ENCODE results near the gene CDC16. TPM values are rescaled to one million over a fixed set of nuclear protein-coding genes. Genes with fewer than 3 reads are reported as not detected.

CDC16 gene
- total RNA-seq, 6 experiments from 2014 or later = 73.0 to 90.1 (median 82.3) TPM

- no peak for DNase-seq
- peak overlapping the region; percentile 1; the same call in 1 of the 2 replicates for H3K27ac Mint-ChIP-seq
- H3K4me1 Mint-ChIP-seq (ENCODE audit: low read depth) = peaks cover 10% of the 10 kb centered on the region
- no peak overlapping the region for H3K4me3 Mint-ChIP-seq
- no peaks in the 10 kb centered on the region for H3K36me3 Mint-ChIP-seq (ENCODE audit: low read depth)
- peaks cover 16% of the 10 kb centered on the region for H3K27me3 Mint-ChIP-seq (ENCODE audit: insufficient read depth)
- TF ChIP-seq, protein P1, sequence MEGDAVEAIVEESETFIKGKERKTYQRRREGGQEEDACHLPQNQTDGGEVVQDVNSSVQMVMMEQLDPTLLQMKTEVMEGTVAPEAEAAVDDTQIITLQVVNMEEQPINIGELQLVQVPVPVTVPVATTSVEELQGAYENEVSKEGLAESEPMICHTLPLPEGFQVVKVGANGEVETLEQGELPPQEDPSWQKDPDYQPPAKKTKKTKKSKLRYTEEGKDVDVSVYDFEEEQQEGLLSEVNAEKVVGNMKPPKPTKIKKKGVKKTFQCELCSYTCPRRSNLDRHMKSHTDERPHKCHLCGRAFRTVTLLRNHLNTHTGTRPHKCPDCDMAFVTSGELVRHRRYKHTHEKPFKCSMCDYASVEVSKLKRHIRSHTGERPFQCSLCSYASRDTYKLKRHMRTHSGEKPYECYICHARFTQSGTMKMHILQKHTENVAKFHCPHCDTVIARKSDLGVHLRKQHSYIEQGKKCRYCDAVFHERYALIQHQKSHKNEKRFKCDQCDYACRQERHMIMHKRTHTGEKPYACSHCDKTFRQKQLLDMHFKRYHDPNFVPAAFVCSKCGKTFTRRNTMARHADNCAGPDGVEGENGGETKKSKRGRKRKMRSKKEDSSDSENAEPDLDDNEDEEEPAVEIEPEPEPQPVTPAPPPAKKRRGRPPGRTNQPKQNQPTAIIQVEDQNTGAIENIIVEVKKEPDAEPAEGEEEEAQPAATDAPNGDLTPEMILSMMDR (IDR thresholded peaks at IDR 0.05) = no peak
- H3K9me3 Mint-ChIP-seq = peaks cover 14% of the 10 kb centered on the region
These were observed 23.1 kb upstream of the CDC16 start for GRCh38 chr13:114211446-114212157.

GRCh38 chr13:114212158-114212495 lies 22.6 kb upstream of the CDC16 start:
- Mint-ChIP-seq H3K4me3 (no peak overlapping the region), H3K27ac (peak overlapping the region; percentile 1; the same call in 1 of the 2 replicates), H3K4me1 (ENCODE audit: low read depth) (peaks cover 10% of the 10 kb centered on the region), H3K9me3 (peaks cover 10% of the 10 kb centered on the region), H3K27me3 (ENCODE audit: insufficient read depth) (peaks cover 16% of the 10 kb centered on the region), H3K36me3 (ENCODE audit: low read depth) (no peaks in the 10 kb centered on the region)
- DNase-seq = no peak
- TF ChIP-seq, protein P1 (IDR thresholded peaks at IDR 0.05) = no peak

DNA sequence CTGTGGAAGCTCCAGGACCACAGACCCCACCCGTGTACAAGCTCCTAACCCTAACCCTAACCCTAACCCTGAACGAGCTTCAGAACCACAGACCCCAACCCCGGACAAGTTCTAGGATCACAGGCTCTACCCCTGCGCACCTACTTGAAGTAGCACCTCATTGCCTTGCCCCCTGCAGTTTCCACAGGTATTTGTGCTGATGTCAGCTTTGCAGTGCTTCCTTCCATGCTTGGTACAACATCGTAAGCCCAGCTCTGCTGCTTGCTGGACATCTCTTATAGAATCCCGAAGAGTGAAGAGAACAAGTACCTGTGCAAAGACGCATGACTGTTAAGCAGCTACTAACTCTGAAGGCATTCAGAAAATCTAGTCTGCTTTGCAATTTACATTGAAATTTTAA lies 20.7 kb upstream of the CDC16 start:
- Mint-ChIP-seq H3K4me1 (ENCODE audit: low read depth) (peaks cover 10% of the 10 kb centered on the region), H3K27ac (no peak overlapping the region), H3K4me3 (no peak overlapping the region), H3K36me3 (ENCODE audit: low read depth) (no peaks in the 10 kb centered on the region), H3K27me3 (ENCODE audit: insufficient read depth) (peaks cover 16% of the 10 kb centered on the region), H3K9me3 (no peaks in the 10 kb centered on the region; the same call in 1 of the 2 replicates)
- DNase-seq = no peak
- TF ChIP-seq, protein P1 (IDR thresholded peaks at IDR 0.05) = no peak

DNA sequence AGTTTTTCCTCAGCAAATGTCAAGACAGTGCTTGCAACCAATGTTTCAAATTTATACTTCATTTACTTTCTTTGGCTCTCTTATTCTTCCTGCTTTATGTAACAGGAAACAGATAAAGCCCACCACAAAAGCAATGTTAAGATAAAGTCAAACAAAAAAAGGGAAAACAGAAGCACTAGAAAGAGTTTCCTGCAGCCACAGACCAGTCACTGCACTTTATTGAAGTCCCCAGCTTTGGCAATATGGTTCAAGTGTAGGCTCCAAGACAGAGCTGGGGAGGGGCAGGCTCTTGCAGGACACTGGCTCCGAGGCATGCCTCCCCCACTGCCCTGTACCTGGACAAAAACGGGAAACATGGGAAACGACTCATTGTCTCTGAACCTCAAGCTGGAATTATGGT lies 15.3 kb upstream of the CDC16 start:
- Mint-ChIP-seq H3K4me3 (no peak overlapping the region), H3K27me3 (ENCODE audit: insufficient read depth) (peaks cover 6% of the 10 kb centered on the region), H3K36me3 (ENCODE audit: low read depth) (no peaks in the 10 kb centered on the region), H3K27ac (no peak overlapping the region), H3K4me1 (ENCODE audit: low read depth) (peaks cover 7% of the 10 kb centered on the region), H3K9me3 (no peaks in the 10 kb centered on the region; the same call in 1 of the 2 replicates)
- DNase-seq = no peak
- TF ChIP-seq, protein P1 (IDR thresholded peaks at IDR 0.05) = no peak

DNA sequence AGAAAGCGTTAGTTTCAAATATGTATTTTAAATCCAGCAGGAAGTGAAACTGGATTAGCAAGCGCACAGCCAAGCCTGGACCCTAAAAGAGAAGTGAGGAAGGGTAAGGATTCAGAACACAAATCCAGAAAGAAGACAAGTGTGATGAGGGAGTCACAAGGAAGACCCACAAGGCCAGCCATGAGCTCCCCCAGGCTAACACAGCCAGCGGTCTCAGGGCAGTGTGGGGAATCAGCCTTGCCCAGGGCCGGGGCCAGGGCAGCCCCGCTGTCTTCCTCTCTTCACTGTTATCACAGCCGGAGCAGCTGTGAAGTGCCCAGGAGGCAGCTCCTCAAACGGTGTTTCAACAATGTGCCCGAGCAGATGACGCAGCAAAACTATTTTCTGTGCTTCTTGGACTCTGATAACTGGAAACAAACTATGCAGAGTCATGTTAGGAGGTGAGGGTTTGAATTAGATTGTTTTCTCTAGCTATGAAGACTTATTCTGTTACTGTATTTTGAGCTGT lies 12.2 kb upstream of the CDC16 start:
- TF ChIP-seq, protein P1 (IDR thresholded peaks at IDR 0.05) = no peak
- peaks cover 4% of the 10 kb centered on the region; the same call in 1 of the 2 replicates for H3K27me3 Mint-ChIP-seq (ENCODE audit: insufficient read depth)
- no peak overlapping the region for H3K4me3 Mint-ChIP-seq
- DNase-seq = no peak
- H3K27ac Mint-ChIP-seq = no peak overlapping the region
- peaks cover 26% of the 10 kb centered on the region for H3K4me1 Mint-ChIP-seq (ENCODE audit: low read depth)
- H3K36me3 Mint-ChIP-seq (ENCODE audit: low read depth) = no peaks in the 10 kb centered on the region
- no peaks in the 10 kb centered on the region for H3K9me3 Mint-ChIP-seq

Measured in HFFc6 (cell line).